ENCODE measurements around the gene MAN2A1. TPM values are rescaled to one million over a fixed set of nuclear protein-coding genes. Genes with fewer than 3 reads are reported as not detected.

Gene MAN2A1
- total RNA-seq, 1 experiment from 2014 or later, result 35.4 TPM

DNA sequence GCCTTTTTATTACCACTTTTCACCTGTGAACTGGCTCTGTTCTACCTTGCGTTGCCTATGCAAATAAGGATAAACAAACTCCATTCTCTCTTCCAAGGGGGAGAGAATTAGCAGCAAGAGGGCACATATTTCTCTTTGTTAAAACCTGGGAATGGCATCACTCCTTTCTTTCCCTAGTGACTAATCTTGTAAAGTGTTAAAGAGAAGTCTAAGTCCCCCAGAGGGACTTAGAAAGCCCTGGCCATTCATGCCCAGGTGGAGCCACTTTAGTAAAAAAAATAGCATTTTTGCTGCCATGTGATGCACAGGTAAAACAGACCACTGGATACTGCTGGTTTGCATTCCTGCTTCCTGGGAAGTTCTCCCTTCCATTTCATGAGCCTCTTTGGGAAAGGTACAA, 148.4 kb downstream of the MAN2A1 start:
- H3K79me2 ChIP-seq (ENCODE audit: insufficient read depth, low read length), result no peaks in the 10 kb centered on the region
- no peak overlapping the region for H3K4me3 ChIP-seq (replicated peaks in 1 of 2; ENCODE audit: low read depth in 1 of 2, low read length in 2 of 2)
- intact Hi-C loops (cut with micrococcal nuclease), result no loop called here
- no peak overlapping the region for H3K27ac ChIP-seq (ENCODE audit: low read depth, low read length)
- ChIA-PET CTCF (no interaction called here), POLR2A (no interaction called here), RAD21 (ENCODE audit: low non-redundant PET in 1 of 2, low total read pairs in 2 of 2, uncharacterized antibody in 2 of 2, unreplicated experiment in 2 of 2) (no interaction called here)
- H3K9ac ChIP-seq (ENCODE audit: low read length), result no peak overlapping the region
- TF ChIP-seq YY1 (IDR thresholded peaks at IDR 0.05; ENCODE audit: extremely low read depth, insufficient replicate concordance, low read depth, low read length) (no peak), CEBPB (IDR thresholded peaks at IDR 0.05; ENCODE audit: low read depth) (no peak), ZNF274 (IDR thresholded peaks at IDR 0.05; ENCODE audit: low read depth, low read length) (no peak)
- DNase-seq (ENCODE audit: low read depth, low spot score) (no peak), ATAC-seq (no peak)
- no peaks in the 10 kb centered on the region for H3K9me3 ChIP-seq (ENCODE audit: control insufficient read depth in 1 of 2, insufficient read depth in 1 of 2, low read depth in 1 of 2, low read length in 2 of 2)
- H3K9me2 ChIP-seq (ENCODE audit: insufficient read depth), result no peaks in the 10 kb centered on the region
- H3K4me1 ChIP-seq (ENCODE audit: control insufficient read depth in 1 of 2, insufficient read depth in 2 of 2, low read length in 2 of 2), result no peaks in the 10 kb centered on the region
- no peaks in the 10 kb centered on the region for H4K20me1 ChIP-seq (ENCODE audit: insufficient read depth)
- H3K36me3 ChIP-seq (ENCODE audit: control insufficient read depth in 1 of 2, insufficient read depth in 2 of 2, low read length in 2 of 2), result no peaks in the 10 kb centered on the region; a peak in 2 of 4 replicates
- BruUV-seq (replicated peaks), result no TSS peak
- H2AFZ ChIP-seq (ENCODE audit: low read depth, low read length, poor library complexity, severe bottlenecking), result no peak overlapping the region
- no peak overlapping the region for H3K4me2 ChIP-seq (ENCODE audit: low read length)
- H3K27me3 ChIP-seq (ENCODE audit: insufficient read depth, low read length), result no peaks in the 10 kb centered on the region

- no peaks in the 10 kb centered on the region for H3K4me1 ChIP-seq (ENCODE audit: control insufficient read depth in 1 of 2, insufficient read depth in 2 of 2, low read length in 2 of 2)
- no peaks in the 10 kb centered on the region for H3K9me2 ChIP-seq (ENCODE audit: insufficient read depth)
- H3K9ac ChIP-seq (ENCODE audit: low read length), result no peak overlapping the region
- ATAC-seq, result no peak
- no peaks in the 10 kb centered on the region for H4K20me1 ChIP-seq (ENCODE audit: insufficient read depth)
- no peak overlapping the region for H3K4me3 ChIP-seq (replicated peaks in 1 of 2; ENCODE audit: low read depth in 1 of 2, low read length in 2 of 2)
- no peaks in the 10 kb centered on the region; a peak in 1 of 4 replicates for H3K36me3 ChIP-seq (ENCODE audit: control insufficient read depth in 1 of 2, insufficient read depth in 2 of 2, low read length in 2 of 2)
- no peaks in the 10 kb centered on the region for H3K9me3 ChIP-seq (ENCODE audit: control insufficient read depth in 1 of 2, insufficient read depth in 1 of 2, low read depth in 1 of 2, low read length in 2 of 2)
- H3K27me3 ChIP-seq (ENCODE audit: insufficient read depth, low read length), result no peaks in the 10 kb centered on the region
- intact Hi-C loops (cut with micrococcal nuclease), result loop anchor here (5.0 kb wide), 1 partner anchor 922 kb away; no protein-coding TSS in a partner anchor
- H3K79me2 ChIP-seq (ENCODE audit: insufficient read depth, low read length), result no peaks in the 10 kb centered on the region
- RAD21 ChIA-PET (ENCODE audit: low non-redundant PET in 1 of 2, low total read pairs in 2 of 2, uncharacterized antibody in 2 of 2, unreplicated experiment in 2 of 2), result no interaction called here
- CTCF ChIA-PET, result interaction anchor here (0.7 kb wide), 1 partner anchor 316 kb away, joined by 4 read pairs; no protein-coding TSS in a partner anchor
- no TSS peak for BruUV-seq (replicated peaks)
- H3K4me2 ChIP-seq (ENCODE audit: low read length), result no peak overlapping the region
- no peak for DNase-seq (ENCODE audit: low read depth, low spot score)
- no peak overlapping the region for H2AFZ ChIP-seq (ENCODE audit: low read depth, low read length, poor library complexity, severe bottlenecking)
- POLR2A ChIA-PET, result no interaction called here
- H3K27ac ChIP-seq (ENCODE audit: low read depth, low read length), result no peak overlapping the region
- no peak for TF ChIP-seq EZH2 (IDR thresholded peaks at IDR 0.05)
- no peak for TF ChIP-seq FOSL1 (IDR thresholded peaks at IDR 0.05; ENCODE audit: low read depth)
- TF ChIP-seq, protein P1, sequence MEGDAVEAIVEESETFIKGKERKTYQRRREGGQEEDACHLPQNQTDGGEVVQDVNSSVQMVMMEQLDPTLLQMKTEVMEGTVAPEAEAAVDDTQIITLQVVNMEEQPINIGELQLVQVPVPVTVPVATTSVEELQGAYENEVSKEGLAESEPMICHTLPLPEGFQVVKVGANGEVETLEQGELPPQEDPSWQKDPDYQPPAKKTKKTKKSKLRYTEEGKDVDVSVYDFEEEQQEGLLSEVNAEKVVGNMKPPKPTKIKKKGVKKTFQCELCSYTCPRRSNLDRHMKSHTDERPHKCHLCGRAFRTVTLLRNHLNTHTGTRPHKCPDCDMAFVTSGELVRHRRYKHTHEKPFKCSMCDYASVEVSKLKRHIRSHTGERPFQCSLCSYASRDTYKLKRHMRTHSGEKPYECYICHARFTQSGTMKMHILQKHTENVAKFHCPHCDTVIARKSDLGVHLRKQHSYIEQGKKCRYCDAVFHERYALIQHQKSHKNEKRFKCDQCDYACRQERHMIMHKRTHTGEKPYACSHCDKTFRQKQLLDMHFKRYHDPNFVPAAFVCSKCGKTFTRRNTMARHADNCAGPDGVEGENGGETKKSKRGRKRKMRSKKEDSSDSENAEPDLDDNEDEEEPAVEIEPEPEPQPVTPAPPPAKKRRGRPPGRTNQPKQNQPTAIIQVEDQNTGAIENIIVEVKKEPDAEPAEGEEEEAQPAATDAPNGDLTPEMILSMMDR (IDR thresholded peaks at IDR 0.05 in 2 of 3, conservative IDR thresholded peaks at IDR 0.05 in 1 of 3; ENCODE audit: borderline replicate concordance in 1 of 3, insufficient read depth in 1 of 3, low read depth in 2 of 3, low read length in 2 of 3), result peak in 2 of 3 experiments; percentile 28 to 36; a peak in 2 of 6 replicates
- TF ChIP-seq ZFX (IDR thresholded peaks at IDR 0.05), result no peak
- TF ChIP-seq RAD21 (IDR thresholded peaks at IDR 0.05; ENCODE audit: low read depth), result peak; percentile 37; the same call in 1 of the 2 replicates
Measured at GRCh38 chr5:109844148-109844547, 154.4 kb downstream of the MAN2A1 start.

All from HCT116 (cell line).